ENCODE measurements around the gene DAB1. TPM values are rescaled to one million over a fixed set of nuclear protein-coding genes. Genes with fewer than 3 reads are reported as not detected.

The DAB1 gene
- not detected in 2 replicates for total RNA-seq (2014; rRNA removed)
- polyA plus RNA-seq (2012), result not detected

GRCh38 chr1:57423656-57424211, at the start of gene DAB1:
Gene DAB1, minus strand, starts transcription at chr1:57424060. Its CDS starts 133,030 bp downstream, at chr1:57291030.
- no peak for DNase-seq (ENCODE audit: low read depth)

- DNase-seq (ENCODE audit: low read depth), result no peak
These were observed 49.6 kb upstream of the DAB1 start for GRCh38 chr1:57473448-57473847.

- no peak for DNase-seq (ENCODE audit: low read depth)
These were observed 48.1 kb upstream of the DAB1 start for GRCh38 chr1:57471995-57472394.

- DNase-seq (ENCODE audit: low read depth), result no peak
These were observed 46.2 kb upstream of the DAB1 start for GRCh38 chr1:57470036-57470435.

GRCh38 chr1:57468641-57469523, 45.0 kb upstream of the DAB1 start:
- no peak for DNase-seq (ENCODE audit: low read depth)

GRCh38 chr1:57467830-57468229, 44.0 kb upstream of the DAB1 start:
- no peak for DNase-seq (ENCODE audit: low read depth)

- DNase-seq (ENCODE audit: low read depth), result no peak
These were observed 40.9 kb upstream of the DAB1 start for GRCh38 chr1:57464756-57465155.

GRCh38 chr1:57463343-57463742, 39.5 kb upstream of the DAB1 start:
- no peak for DNase-seq (ENCODE audit: low read depth)

GRCh38 chr1:57461405-57461804, 37.5 kb upstream of the DAB1 start:
- DNase-seq (ENCODE audit: low read depth), result no peak

GRCh38 chr1:57451516-57451915, 27.7 kb upstream of the DAB1 start:
- DNase-seq (ENCODE audit: low read depth), result no peak

GRCh38 chr1:57450981-57451380, 27.1 kb upstream of the DAB1 start:
- DNase-seq (ENCODE audit: low read depth), result no peak

- no peak for DNase-seq (ENCODE audit: low read depth)
These were observed 23.7 kb upstream of the DAB1 start for GRCh38 chr1:57447551-57447950.

- no peak for DNase-seq (ENCODE audit: low read depth)
These were observed 19.1 kb upstream of the DAB1 start for GRCh38 chr1:57443004-57443403.

GRCh38 chr1:57440096-57440495, 16.2 kb upstream of the DAB1 start:
- DNase-seq (ENCODE audit: low read depth), result no peak

- no peak for DNase-seq (ENCODE audit: low read depth)
These were observed 7.5 kb upstream of the DAB1 start for GRCh38 chr1:57431400-57431799.

GRCh38 chr1:57424231-57425027, 569 bp upstream of the DAB1 start:
- no peak for DNase-seq (ENCODE audit: low read depth)

GRCh38 chr1:57423135-57423655, 665 bp downstream of the DAB1 start:
- DNase-seq (ENCODE audit: low read depth), result no peak

GRCh38 chr1:57422271-57423134, 1.4 kb downstream of the DAB1 start:
- DNase-seq (ENCODE audit: low read depth), result no peak

- no peak for DNase-seq (ENCODE audit: low read depth)
These were observed 2.1 kb downstream of the DAB1 start for GRCh38 chr1:57421806-57422205.

GRCh38 chr1:57420981-57421785, 2.7 kb downstream of the DAB1 start:
- no peak for DNase-seq (ENCODE audit: low read depth)
